HG03280 (cell line): ENCODE measurements around the gene GPR158.

Source experiments
- ATAC-seq: cut with Tn5 transposase; IDR thresholded peaks from one replicate; pipeline ENCODE4 v1.9.1; 2021; ENCODE audit warnings: mild to moderate bottlenecking, moderate library complexity; ENCODE audit not compliant: unreplicated experiment

The GPR158 gene

DNA sequence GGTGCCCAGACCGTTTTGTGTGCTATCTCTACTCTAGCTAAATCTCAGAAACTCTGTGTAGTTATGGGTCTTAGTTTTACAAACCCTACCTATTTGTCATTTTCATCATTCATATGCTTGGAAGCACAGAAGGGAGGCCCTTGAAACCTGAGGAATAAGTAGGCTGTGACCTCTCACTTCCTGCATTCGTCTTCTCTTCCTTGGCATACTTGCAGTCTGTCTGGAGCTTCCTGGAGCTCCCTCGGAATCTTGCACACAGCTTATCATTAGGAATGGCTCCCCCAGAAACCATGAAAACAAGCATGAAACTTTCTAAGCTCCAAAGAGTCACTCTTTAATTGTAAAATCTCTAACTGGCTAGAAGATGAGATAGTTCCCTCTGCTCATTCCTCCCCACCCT is 382.3 kb downstream of the GPR158 start:
- no peak for ATAC-seq

GRCh38 chr10:25561758-25562157 is 387.0 kb downstream of the GPR158 start:
- ATAC-seq = no peak

DNA sequence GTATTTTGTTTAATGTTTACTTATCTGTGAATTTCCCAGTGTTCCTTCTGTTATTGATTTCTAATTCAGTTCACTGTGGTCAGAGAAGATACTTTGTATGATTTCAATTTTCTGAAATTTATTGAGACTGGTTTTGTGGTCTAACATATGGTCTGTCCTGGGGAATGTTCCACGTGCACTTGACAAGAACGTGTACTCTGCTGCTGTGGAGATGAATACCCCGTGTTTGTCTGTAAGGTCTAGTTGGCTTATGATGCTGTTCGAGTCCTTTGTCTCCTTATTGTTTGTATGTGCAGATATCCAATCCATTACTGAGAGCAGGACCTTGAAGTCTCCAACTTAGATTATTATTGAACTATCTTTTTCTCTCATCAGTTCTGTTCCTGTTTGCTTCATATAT is 387.7 kb downstream of the GPR158 start:
- no peak for ATAC-seq

GRCh38 chr10:25564351-25564750 is 389.6 kb downstream of the GPR158 start:
- ATAC-seq = no peak

- no peak for ATAC-seq
Observed at GRCh38 chr10:25565570-25565969, 390.8 kb downstream of the GPR158 start.

- ATAC-seq = no peak
Observed at GRCh38 chr10:25573316-25573715, 398.5 kb downstream of the GPR158 start.

DNA sequence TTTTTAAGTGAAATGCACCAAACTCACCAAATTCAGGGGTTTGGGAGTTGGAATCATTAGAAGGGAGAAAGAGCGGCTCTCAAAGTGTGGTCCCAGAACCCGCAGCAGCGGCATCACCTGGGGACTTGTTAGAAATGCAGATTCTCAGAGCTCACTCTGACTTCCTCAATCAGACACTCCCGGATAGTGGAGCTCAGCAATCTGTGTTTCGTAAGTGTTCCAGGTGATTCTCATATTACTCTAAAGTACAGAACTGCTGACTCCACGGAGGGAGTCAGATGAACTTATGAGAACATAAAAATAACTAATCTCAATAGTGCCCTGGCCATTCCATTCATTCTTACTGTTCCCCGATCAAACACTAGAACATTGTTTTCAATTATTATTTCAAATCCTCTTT is 400.5 kb downstream of the GPR158 start:
- no peak for ATAC-seq

DNA sequence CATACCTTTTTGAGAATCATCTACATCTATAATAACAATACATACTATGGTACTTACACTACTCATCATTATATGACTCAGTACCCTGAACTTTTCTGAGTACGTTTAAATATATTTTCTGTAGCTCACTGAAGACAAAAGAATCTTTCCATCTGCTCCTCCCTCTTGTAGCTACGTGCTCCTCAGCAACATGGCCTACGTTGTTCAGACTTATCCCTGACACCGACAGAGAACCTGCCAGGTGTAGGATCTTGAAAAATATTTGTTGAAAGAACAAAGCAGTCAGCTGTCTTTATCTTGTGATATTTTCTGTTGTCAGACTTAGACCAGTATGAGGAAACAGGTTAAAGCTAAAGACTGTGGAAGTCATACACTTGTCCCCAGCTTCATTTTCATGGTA is 403.3 kb downstream of the GPR158 start:
- no peak for ATAC-seq

- no peak for ATAC-seq
Observed at GRCh38 chr10:25582961-25583360, 408.2 kb downstream of the GPR158 start.

DNA sequence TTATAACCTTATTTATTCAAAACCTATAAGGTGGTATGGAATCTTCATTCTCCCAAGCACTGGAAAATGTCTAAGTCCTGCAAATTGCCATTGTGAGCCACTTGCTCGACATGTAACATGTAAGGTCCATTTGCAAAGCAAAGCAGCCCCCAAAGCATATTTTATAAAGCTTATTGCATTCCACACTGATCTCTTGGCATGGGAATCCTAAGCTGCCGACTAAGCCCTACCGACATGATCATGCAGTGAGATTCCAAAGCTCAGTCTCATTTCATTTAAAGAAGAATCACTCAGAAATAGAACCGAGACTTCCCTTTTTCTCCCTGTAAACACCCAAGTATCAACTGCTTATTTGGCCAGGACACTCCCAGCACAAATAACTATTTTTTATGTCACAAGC is 425.9 kb downstream of the GPR158 start:
- ATAC-seq = no peak

DNA sequence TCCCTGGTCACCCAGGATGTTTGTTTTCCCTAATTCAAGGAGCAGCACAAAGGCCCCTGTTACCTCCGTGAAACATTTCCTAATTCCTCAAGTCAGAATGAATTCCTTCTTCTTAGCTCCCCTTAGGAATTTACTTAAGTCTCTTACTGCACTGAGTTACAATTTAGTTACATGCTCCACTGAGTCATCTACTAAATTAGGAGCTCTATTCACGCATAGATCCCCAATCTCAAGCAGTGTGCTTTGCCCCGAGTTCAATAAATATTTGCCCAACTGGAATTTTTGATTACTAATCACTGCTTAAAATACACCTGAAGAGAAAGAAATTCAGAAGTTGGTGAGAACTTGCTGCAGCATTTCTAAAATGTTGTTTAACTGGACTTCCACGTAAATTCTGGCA is 429.8 kb downstream of the GPR158 start:
- no peak for ATAC-seq

DNA sequence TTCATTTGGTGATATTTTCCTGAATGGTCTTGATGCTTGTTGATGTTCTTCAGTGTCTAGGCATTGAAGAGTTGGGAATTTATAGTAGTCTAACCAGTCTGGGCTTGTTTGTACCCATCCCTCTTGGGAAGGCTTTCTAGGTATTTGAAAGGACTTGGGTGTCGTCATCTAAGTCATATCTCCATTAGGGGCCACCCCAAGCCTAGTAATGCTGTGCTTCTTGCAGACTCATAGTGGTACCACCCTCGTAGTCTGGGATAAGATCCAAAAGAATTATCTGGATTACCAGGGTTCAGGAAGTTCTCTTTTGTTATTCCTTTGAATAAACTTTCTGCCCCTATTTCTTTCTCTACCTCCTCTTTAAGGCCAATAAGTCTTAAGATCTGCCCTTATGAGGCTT is 439.9 kb downstream of the GPR158 start:
- no peak for ATAC-seq

GRCh38 chr10:25615926-25616325 is 441.1 kb downstream of the GPR158 start:
- no peak for ATAC-seq

DNA sequence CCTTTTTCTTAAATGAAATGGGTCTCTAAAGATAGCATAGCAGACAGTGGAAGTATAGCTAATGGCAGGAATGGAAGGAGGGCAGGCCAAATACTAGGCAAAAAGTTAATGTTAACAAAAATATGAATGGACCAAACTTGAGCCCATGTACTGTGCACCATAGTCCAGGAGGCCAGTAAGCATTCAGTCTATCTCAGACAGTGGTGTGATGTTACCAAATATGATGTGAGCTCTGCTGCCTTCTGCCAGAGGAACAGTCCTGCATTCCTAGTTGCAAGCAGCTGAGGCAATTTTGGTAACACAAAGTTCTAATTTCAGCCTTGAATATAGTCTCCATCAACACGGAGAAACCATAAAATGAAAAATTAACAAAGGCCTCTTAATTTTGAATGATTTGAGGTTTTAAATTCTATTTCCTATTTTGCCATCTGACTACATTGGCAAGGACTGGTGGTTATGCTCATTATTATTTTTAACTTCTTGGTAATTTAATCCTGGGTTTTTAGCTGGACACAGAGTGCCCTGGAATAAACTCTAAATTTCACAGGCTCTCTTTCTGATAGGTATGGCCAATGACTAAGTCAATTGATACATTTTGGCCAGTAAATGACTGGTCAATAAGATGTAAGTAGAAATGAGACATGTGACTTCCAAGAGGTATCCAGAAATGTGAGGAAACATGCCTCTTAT is 442.2 kb downstream of the GPR158 start:
- ATAC-seq = no peak

GRCh38 chr10:25627606-25628005 is 452.8 kb downstream of the GPR158 start:
- ATAC-seq = no peak

DNA sequence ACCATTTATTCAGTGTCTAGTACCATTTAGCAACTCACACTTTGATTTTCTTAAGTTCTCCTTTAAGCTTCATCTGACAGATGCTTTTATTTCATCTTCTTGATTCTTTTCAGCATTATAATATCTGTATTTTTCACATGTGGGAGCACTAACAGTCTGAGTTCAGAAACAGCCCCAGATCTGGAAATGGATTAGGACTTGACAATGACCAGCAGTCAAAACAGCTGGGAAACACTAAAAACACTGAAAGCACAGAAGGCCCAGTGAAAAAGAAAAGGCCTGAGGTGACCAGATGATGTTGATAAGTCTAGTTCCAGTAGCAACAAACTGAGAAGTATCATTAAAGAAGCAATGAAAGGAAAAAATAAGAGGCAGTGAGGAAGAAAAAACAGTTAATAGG is 454.5 kb downstream of the GPR158 start:
- ATAC-seq = no peak

DNA sequence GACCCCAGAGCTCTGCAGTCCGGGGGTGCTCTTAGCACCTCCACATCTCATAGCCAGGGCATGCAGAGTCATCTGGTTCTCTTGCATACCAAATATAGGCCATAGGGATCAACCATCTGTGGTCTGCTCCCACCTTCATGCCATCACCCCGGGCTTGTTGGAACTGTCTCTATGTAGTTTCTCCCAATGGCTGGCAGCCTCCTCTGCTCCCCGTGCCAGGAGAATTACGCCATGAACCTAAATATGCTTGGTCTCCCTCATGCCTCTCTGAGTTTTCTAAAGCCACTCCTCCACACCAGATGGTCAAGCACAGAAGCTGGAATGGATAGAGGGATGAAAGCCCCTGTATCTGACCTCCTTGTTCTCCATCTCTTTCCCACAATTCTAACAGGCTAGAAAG is 456.7 kb downstream of the GPR158 start:
- no peak for ATAC-seq

DNA sequence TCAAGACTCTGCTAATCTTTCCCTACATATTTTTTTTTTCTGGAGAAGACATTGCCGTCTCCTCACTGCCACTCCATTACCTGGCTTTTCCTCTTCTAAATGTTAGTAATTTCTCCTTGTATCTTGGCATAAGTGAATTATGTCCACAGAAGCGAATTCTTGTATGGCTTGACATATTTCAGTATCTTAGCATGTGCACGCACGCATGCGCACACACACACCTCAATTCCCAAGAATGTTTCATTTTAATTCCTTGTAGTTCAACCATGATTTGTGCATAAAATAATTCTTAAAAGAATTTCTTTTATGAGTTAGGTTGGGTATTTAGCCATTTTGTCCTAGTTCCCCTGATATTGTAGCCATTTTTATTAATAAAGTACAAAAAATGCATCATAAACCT is 458.0 kb downstream of the GPR158 start:
- no peak for ATAC-seq

DNA sequence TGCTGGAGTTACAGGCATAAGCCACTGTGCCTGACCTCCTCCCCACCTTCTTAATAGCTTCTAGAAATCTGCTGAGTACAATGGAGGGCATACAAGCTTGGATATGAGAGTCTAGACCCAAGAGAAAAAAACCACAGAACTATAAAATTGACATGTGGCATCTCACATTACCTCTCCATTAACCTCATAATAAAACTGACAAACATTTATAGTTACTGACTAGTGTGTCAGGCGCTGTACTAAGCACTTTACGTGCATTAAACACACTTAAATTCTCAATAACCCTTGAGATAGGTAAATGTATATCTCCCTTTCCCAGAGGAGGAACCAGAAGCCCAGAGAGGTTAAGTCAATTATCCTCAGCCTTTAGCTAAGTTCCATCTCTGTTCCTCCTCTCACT is 458.7 kb downstream of the GPR158 start:
- ATAC-seq = no peak

DNA sequence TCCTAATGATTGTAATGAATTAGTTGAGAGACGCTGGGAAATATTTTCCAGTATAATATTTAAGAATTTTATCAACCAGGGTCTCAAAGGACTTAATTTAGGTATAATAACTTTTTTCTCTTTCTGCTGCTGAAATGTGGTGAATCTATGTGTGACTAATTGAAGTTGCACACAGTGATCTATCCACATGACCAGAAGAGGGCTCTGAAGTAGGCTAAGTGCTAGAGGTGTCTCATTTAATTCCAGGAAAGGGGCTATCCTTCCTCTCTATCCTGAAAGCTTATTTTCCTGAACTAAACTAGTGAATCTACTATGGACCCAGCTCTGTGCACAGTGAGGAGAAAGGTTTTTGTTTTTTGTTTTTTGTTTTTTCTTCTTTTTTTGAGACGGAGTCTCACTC is 464.8 kb downstream of the GPR158 start:
- no peak for ATAC-seq

DNA sequence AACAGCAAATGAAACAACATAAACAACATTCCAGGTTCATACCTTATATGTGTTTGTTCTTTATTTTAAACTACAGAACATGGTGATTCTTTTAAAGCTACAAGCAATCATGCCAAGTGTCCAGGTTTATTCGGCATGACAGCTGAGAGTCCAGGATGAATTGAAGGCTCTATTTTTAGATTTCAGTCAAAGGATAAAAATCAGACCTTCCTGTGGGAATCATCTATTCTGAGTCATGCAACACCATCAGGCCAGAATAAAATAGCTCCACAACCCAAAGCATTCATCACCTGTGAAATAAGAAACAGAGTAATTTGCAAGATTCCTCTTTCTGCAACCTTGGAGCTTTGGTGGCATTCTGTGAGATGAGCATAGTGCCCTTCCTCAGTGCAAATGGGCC is 466.8 kb downstream of the GPR158 start:
- ATAC-seq = no peak

DNA sequence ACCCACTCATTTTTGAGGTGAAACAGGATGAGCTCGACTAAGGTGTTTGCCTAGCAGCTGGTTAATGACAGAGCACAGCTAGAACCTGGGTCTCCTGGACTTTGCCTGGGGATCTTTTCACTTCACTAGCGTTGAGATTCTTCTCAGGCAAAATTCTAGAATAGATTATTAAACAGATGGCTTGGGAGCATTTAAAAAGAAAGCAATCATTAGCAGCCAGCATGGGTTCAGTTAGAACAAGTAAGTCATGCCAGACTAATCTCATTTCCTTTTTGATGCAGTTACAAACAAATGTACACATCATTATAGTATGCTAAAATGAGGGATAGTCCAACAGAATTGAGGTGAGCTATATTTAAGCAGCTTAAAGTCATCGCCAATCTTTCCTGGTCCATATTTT is 467.9 kb downstream of the GPR158 start:
- no peak for ATAC-seq

GRCh38 chr10:25646371-25646770 is 471.6 kb downstream of the GPR158 start:
- ATAC-seq = no peak
